LoVo (cell line): Measurements from ENCODE around the gene SPACA4.

ENCODE experiments used
- DNase-seq: peaks from one replicate; pipeline ENCODE4 v3.0.0-alpha.2; 2016; ENCODE audit warnings: low spot score

SPACA4 gene

DNA sequence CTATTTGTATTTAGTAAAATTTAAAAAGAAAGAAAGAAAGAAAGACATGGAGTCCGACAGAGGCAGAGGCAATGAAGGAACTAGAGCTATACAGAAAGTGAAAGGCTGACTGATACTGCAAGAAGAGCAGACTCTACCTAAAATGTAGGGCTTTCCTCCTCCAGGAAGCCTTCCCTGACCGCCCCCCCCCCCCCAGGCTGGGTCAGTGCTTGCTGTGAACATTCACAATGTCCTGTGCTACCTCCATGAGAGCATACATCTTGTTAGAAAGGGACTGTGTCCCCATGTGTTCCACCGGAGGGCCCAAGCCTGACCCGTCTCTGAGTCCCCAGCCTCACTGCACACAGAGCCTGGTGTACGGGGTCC is 45.1 kb downstream of the SPACA4 start:
- DNase-seq: no peak

GRCh38 chr19:48654299-48655059 is 47.9 kb downstream of the SPACA4 start:
- DNase-seq: no peak

- peak; percentile 23 for DNase-seq
Observed at GRCh38 chr19:48656840-48657474, 50.4 kb downstream of the SPACA4 start.
